H9 (cell line): Measurements from ENCODE around the gene ZMAT2. TPM values are rescaled to one million over a fixed set of nuclear protein-coding genes. Genes with fewer than 3 reads are reported as not detected.

Source experiments
- DNase-seq: peaks from one replicate; pipeline ENCODE4 v3.0.0-alpha.2; 2017
- H2AFZ ChIP-seq: one replicate; pipeline ENCODE4 v1.6.1; 2013; ENCODE audit warnings: mild to moderate bottlenecking, low read length, control low read depth, moderate library complexity
- H2AK5ac ChIP-seq: 2 replicates; pipeline ENCODE4 v1.6.1; 2013; ENCODE audit warnings: low read length, control low read depth, mixed read lengths; ENCODE audit not compliant: insufficient read length
- H2BK120ac ChIP-seq: one replicate; pipeline ENCODE4 v1.6.1; 2013; ENCODE audit warnings: low read depth, mild to moderate bottlenecking, low read length, control low read depth, inconsistent platforms; ENCODE audit not compliant: poor library complexity, severe bottlenecking
- H2BK12ac ChIP-seq: 2 replicates; pipeline ENCODE4 v1.6.1; 2013; ENCODE audit warnings: low read length, control low read depth, mixed read lengths, low read depth; ENCODE audit not compliant: insufficient read length
- H2BK15ac ChIP-seq: 2 replicates; pipeline ENCODE4 v1.6.1; 2013; ENCODE audit warnings: low read depth, low read length, control low read depth
- H2BK20ac ChIP-seq: one replicate; pipeline ENCODE4 v1.6.1; 2013; ENCODE audit warnings: low read depth, mild to moderate bottlenecking, low read length, control low read depth, inconsistent platforms; ENCODE audit not compliant: poor library complexity, severe bottlenecking
- H2BK5ac ChIP-seq: 2 replicates; pipeline ENCODE4 v1.6.1; 2013; ENCODE audit warnings: low read length, control low read depth, mixed read lengths; ENCODE audit not compliant: insufficient read length
- H3K14ac ChIP-seq: 2 replicates; pipeline ENCODE4 v1.6.1; 2013; ENCODE audit warnings: low read length, control low read depth; ENCODE audit not compliant: insufficient read depth
- H3K18ac ChIP-seq: 2 replicates; pipeline ENCODE4 v1.6.1; 2013; ENCODE audit warnings: low read depth, mild to moderate bottlenecking, mixed read lengths, low read length, control low read depth; ENCODE audit not compliant: insufficient read length
- H3K23ac ChIP-seq: 2 replicates; pipeline ENCODE4 v1.6.1; 2013; ENCODE audit warnings: low read length, control low read depth, mixed read lengths, low read depth; ENCODE audit not compliant: insufficient read length
- H3K23me2 ChIP-seq: 2 replicates; pipeline ENCODE4 v1.6.1; 2013; ENCODE audit warnings: low read depth, mild to moderate bottlenecking, mixed read lengths, low read length, control low read depth; ENCODE audit not compliant: insufficient read length, poor library complexity, severe bottlenecking
- H3K27ac ChIP-seq: 2 replicates; pipeline ENCODE4 v1.5.1; 2013; ENCODE audit warnings: low read length, control low read depth, mixed read lengths, low read depth; ENCODE audit not compliant: insufficient read length
- H3K27me3 ChIP-seq: 2 replicates; pipeline ENCODE4 v1.6.1; 2013; ENCODE audit warnings: low read length, control low read depth, inconsistent platforms; ENCODE audit not compliant: insufficient read depth
- H3K4ac ChIP-seq: 2 replicates; pipeline ENCODE4 v1.6.1; 2013; ENCODE audit warnings: low read depth, mild to moderate bottlenecking, control low read depth, inconsistent platforms, low read length, moderate library complexity
- H3K4me1 ChIP-seq: 2 replicates; pipeline ENCODE4 v1.6.1; 2013; ENCODE audit warnings: low read length, control low read depth, inconsistent platforms; ENCODE audit not compliant: insufficient read depth
- H3K4me2 ChIP-seq: 2 replicates; pipeline ENCODE4 v1.6.1; 2013; ENCODE audit warnings: low read length, control low read depth, mixed read lengths; ENCODE audit not compliant: insufficient read length, insufficient read depth
- H3K56ac ChIP-seq: 2 replicates; pipeline ENCODE4 v1.6.1; 2013; ENCODE audit warnings: low read depth, mild to moderate bottlenecking, mixed read lengths, low read length, control low read depth; ENCODE audit not compliant: insufficient read length
- H3K79me1 ChIP-seq: 2 replicates; pipeline ENCODE4 v1.6.1; 2013; ENCODE audit warnings: low read depth, mild to moderate bottlenecking, moderate library complexity, low read length, control low read depth, inconsistent platforms; ENCODE audit not compliant: insufficient read depth, poor library complexity, severe bottlenecking
- H3K79me2 ChIP-seq: 2 replicates; pipeline ENCODE4 v1.6.1; 2013; ENCODE audit warnings: low read length, control low read depth, inconsistent platforms; ENCODE audit not compliant: insufficient read depth
- H3K9ac ChIP-seq: 2 replicates; pipeline ENCODE4 v1.6.1; 2013; ENCODE audit warnings: low read length, control low read depth, mixed read lengths; ENCODE audit not compliant: insufficient read length; ENCODE audit errors: extremely low read depth
- H3K9me3 ChIP-seq: one replicate; pipeline ENCODE4 v1.6.1; 2013; ENCODE audit warnings: low read depth, low read length, inconsistent platforms; ENCODE audit not compliant: control insufficient read depth
- H3T11ph ChIP-seq: one replicate; pipeline ENCODE4 v1.6.1; 2013; ENCODE audit warnings: mild to moderate bottlenecking, low read length, control low read depth, inconsistent platforms
- H4K20me1 ChIP-seq: one replicate; pipeline ENCODE4 v1.6.1; 2013; ENCODE audit not compliant: control insufficient read depth, insufficient read length, insufficient read depth
- H4K5ac ChIP-seq: 2 replicates; pipeline ENCODE4 v1.6.1; 2013; ENCODE audit warnings: low read depth, mild to moderate bottlenecking, mixed read lengths, low read length, control low read depth; ENCODE audit not compliant: insufficient read length
- H4K8ac ChIP-seq: replicated peaks from 2 replicates; pipeline ENCODE4 v1.6.1; 2013; ENCODE audit warnings: low read length, control low read depth, mixed read lengths, low read depth; ENCODE audit not compliant: insufficient read length
- H4K91ac ChIP-seq: 2 replicates; pipeline ENCODE4 v1.6.1; 2013; ENCODE audit warnings: low read depth, mild to moderate bottlenecking, moderate library complexity, mixed read lengths, low read length, control low read depth; ENCODE audit not compliant: insufficient read length
- H3K27ac Mint-ChIP-seq, 3 experiments: 2 replicates in 2 of 3; 3 replicates in 1 of 3; pipeline ENCODE4 v1.8.0; 2020 to 2021; ENCODE audit warnings: mixed read lengths in 3 of 3, mild to moderate bottlenecking in 1 of 3, moderate library complexity in 1 of 3
- H3K27me3 Mint-ChIP-seq: 2 replicates; pipeline ENCODE4 v1.8.0; 2021; ENCODE audit warnings: low read depth, mild to moderate bottlenecking, moderate library complexity, mixed read lengths
- H3K36me3 Mint-ChIP-seq, 3 experiments: 2 replicates in 2 of 3; 3 replicates in 1 of 3; pipeline ENCODE4 v1.8.0; 2020 to 2021; ENCODE audit warnings: low read depth in 3 of 3, mixed read lengths in 3 of 3; ENCODE audit not compliant: insufficient read depth in 1 of 3
- H3K4me1 Mint-ChIP-seq, 2 experiments: 2 replicates each; pipeline ENCODE4 v1.8.0; 2020; ENCODE audit warnings: mixed read lengths in 2 of 2
- H3K4me3 Mint-ChIP-seq, 2 experiments: 2 replicates in 1 of 2; 3 replicates in 1 of 2; pipeline ENCODE4 v1.8.0; 2020 to 2021; ENCODE audit warnings: mild to moderate bottlenecking in 2 of 2, mixed read lengths in 2 of 2, moderate library complexity in 1 of 2
- H3K9me3 Mint-ChIP-seq, 2 experiments: 2 replicates in 1 of 2; 3 replicates in 1 of 2; pipeline ENCODE4 v1.8.0; 2020; ENCODE audit warnings: mild to moderate bottlenecking in 2 of 2, mixed read lengths in 2 of 2, moderate library complexity in 1 of 2
- WGBS: extraction: QIAGEN DNeasy Blood & Tissue Kit; methylation state at CpG from one replicate; pipeline ENCODE4 v1.1.7; 2013; ENCODE audit warnings: missing lambda C conversion rate, low lambda C conversion rate, mixed read lengths; ENCODE audit not compliant: insufficient read length; ENCODE audit errors: extremely low coverage; 5-methylcytosine and 5-hydroxymethylcytosine counted together
- total RNA-seq: library from RNA; stranded (reverse); gene quantifications from 2 replicates; pipeline ENCODE4 v1.2.1, GENCODE V29; 2021
- TF ChIP-seq, protein P1 (sequence below): fragments of 200-600 bp; sonication (generic); conservative IDR thresholded peaks from 3 replicates; pipeline ENCODE4 v1.8.0; 2021; ENCODE audit warnings: antibody characterized with exemption, mild to moderate bottlenecking

Gene ZMAT2
- total RNA-seq, 1 experiment from 2014 or later: 61.8 TPM

DNA sequence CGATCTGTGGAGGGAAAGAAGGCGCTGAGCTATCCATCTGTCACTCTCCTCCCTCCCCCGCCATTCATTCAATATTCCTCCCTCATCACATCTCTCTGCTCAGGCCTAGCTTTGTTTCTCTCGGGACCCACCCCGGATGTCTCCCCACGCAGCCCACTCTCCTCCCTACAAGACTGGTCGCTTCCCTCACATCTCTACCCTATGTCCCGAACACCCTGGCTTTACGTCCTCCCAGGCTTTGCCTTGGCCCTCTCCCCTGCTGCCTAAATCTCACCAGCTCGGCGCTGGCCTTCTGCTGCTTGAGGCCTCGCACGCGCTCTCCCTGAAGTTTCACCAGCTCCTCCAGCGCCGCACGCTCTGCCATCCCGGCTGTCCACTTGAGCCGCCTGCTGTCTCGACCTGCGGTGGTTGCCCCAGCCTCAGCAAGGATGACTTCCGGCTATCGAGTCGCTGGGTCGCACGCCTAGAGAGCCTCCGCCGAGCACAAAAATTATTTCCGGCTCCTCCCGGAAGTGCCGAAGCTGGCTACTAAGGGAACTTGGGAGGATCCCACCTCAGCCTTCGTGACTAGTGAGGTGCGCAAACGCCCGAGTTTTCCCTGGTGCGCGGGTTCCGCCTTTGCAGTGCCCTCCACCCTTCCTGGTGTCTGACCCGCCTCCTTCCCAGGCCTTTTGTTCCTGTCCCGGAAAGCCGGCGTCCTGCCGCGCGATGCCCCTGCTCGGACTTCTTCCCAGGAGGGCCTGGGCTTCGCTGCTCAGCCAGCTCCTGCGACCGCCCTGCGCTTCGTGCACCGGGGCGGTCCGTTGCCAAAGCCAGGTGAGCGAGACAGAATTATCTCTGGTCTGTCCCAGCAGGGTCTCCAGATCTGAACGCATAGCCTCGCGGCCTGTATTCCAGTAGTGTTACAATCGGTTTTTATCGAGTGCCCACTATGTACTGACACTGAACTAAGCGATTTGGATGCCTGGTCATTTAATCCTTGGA, 9.0 kb upstream of the ZMAT2 start, which contains the start of the genes HARS1 and HARS2:
Gene HARS1 (minus strand): TSS at position 430 of the 984 bp plus-strand sequence. CDS start 66 bp downstream, at position 364.
Gene HARS2 (plus strand): TSS at position 515 of the 984 bp plus-strand sequence. CDS start 194 bp downstream, at position 709.
- H4K8ac ChIP-seq: no peak within 1 kb of the TSS

More for the DNA sequence above, 9.0 kb upstream of the ZMAT2 start, which contains the start of the genes HARS1 and HARS2:
- Histone ChIP-seq H4K20me1 (no peaks in the 10 kb centered on the region), H3K27ac (peak within 1 kb of the TSS; percentile 7), H3K14ac (0 out of 2 replicates have a peak within 1 kb of the TSS, but pooled peaks have one; percentile 49), H3K79me1 (peaks cover 3% of the 10 kb centered on the region), H3K79me2 (peaks cover 9% of the 10 kb centered on the region; the same call in 1 of the 2 replicates), H3K18ac (peak within 1 kb of the TSS; percentile 22), H3K23ac (no peak within 1 kb of the TSS), H3K9ac (peak within 1 kb of the TSS; percentile 81), H4K5ac (no peak within 1 kb of the TSS), H3K27me3 (no peaks in the 10 kb centered on the region), H2BK15ac (no peak within 1 kb of the TSS), H2AK5ac (no peak within 1 kb of the TSS), H3K23me2 (peaks cover 6% of the 10 kb centered on the region), H2BK120ac (no peak within 1 kb of the TSS), H2AFZ (no peak within 1 kb of the TSS), H2BK12ac (no peak within 1 kb of the TSS), H3K9me3 (no peaks in the 10 kb centered on the region), H3K4me2 (peak within 1 kb of the TSS; percentile 90), H2BK20ac (no peak within 1 kb of the TSS), H3K4ac (no peak within 1 kb of the TSS), H3T11ph (no peak within 1 kb of the TSS), H3K4me1 (no peaks in the 10 kb centered on the region), H4K91ac (no peak within 1 kb of the TSS), H3K56ac (no peak within 1 kb of the TSS), H2BK5ac (no peak within 1 kb of the TSS)
- H3K27me3 Mint-ChIP-seq: no peaks in the 10 kb centered on the region
- DNase-seq: peak; percentile 95
- peak within 1 kb of the TSS; percentile 100 for H3K4me3 Mint-ChIP-seq
- peaks cover 11 to 18% of the 10 kb centered on the region in 2 experiments for H3K4me1 Mint-ChIP-seq
- H3K36me3 Mint-ChIP-seq: peaks cover 11 to 45% (median 34%) of the 10 kb centered on the region in 3 experiments; a peak in 6 of 7 replicates
- H3K27ac Mint-ChIP-seq: peak within 1 kb of the TSS; percentile 96 to 98 (median 96)
- no CpG with 5 or more reads among the region's 61 CpGs for WGBS
- TF ChIP-seq, protein P1, sequence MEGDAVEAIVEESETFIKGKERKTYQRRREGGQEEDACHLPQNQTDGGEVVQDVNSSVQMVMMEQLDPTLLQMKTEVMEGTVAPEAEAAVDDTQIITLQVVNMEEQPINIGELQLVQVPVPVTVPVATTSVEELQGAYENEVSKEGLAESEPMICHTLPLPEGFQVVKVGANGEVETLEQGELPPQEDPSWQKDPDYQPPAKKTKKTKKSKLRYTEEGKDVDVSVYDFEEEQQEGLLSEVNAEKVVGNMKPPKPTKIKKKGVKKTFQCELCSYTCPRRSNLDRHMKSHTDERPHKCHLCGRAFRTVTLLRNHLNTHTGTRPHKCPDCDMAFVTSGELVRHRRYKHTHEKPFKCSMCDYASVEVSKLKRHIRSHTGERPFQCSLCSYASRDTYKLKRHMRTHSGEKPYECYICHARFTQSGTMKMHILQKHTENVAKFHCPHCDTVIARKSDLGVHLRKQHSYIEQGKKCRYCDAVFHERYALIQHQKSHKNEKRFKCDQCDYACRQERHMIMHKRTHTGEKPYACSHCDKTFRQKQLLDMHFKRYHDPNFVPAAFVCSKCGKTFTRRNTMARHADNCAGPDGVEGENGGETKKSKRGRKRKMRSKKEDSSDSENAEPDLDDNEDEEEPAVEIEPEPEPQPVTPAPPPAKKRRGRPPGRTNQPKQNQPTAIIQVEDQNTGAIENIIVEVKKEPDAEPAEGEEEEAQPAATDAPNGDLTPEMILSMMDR: no peak
- no peaks in the 10 kb centered on the region for H3K9me3 Mint-ChIP-seq
